SKM-1 (cell line): ENCODE results near the gene ZFYVE19.

Experiments
- DNase-seq: peaks from one replicate; lab custom pipeline; 2025; ENCODE audit not compliant: unreplicated experiment; lab: John Stamatoyannopoulos, UW

The ZFYVE19 gene, protein sequence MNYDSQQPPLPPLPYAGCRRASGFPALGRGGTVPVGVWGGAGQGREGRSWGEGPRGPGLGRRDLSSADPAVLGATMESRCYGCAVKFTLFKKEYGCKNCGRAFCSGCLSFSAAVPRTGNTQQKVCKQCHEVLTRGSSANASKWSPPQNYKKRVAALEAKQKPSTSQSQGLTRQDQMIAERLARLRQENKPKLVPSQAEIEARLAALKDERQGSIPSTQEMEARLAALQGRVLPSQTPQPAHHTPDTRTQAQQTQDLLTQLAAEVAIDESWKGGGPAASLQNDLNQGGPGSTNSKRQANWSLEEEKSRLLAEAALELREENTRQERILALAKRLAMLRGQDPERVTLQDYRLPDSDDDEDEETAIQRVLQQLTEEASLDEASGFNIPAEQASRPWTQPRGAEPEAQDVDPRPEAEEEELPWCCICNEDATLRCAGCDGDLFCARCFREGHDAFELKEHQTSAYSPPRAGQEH

DNA sequence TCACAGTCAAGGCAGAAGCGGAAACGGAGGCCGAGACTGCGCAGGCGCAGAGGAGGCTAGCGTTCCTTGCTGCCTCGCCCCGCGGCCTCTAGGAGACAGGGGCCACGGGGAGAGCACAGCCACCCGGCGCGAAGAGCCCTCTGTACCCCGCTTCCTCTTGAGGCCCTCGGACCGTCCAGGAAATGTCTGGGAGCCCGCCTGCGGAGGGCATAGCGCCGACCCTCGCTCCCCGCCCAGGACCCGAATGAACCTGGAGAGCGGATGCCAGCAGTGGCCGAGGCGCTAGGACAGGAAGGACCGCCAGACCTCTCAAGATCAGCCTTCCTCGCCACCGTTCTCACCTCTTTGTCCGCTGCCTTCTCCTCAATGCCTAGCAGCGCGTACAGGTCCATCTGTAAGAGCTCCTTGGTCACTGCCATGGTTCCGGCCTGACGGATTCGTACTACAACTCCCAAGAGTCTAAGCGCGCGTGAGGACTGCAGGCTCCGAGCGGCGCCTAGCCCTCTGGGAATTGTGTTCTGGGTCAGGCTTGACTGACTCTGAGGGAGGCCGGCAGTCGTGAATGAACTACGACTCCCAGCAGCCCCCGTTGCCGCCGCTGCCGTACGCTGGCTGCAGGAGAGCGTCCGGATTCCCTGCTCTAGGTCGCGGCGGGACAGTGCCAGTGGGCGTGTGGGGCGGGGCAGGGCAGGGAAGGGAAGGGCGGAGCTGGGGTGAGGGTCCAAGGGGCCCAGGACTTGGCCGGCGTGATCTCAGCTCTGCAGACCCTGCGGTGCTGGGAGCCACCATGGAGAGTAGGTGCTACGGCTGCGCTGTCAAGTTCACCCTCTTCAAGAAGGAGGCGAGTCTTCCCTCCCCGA is at the start of gene ZFYVE19, which contains the start of gene DNAJC17:
Gene ZFYVE19, plus strand, starts transcription at position 62 of the 860 bp plus-strand sequence. Its CDS starts 501 bp downstream, at position 563.
Gene DNAJC17, minus strand, starts transcription at position 446 of the 860 bp plus-strand sequence. Its CDS starts 27 bp downstream, at position 419.
- peak; percentile 98 for DNase-seq

DNA sequence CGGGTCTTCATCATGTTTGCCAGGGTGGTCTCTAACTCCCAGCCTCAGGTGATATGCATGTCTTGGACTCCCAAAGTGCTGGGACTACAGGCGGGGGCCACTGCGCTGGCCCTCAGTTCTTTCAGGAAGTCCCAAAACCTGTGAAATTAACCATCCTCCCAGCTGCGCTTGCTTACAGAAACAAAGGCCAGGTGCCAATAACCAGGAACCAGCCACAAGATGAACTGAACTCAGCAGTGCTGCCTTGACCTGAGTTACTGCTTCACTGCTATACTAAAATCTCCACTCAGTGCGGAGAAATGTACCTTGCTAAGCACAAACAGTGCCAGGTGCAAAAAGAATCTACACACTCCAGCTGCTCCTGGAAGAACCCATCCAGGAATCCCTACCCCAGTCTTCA is 46.9 kb upstream of the ZFYVE19 start:
- no peak for DNase-seq

GRCh38 chr15:40762919-40763800 is 43.7 kb upstream of the ZFYVE19 start:
- no peak for DNase-seq

GRCh38 chr15:40763801-40764628 is 42.9 kb upstream of the ZFYVE19 start, which contains the start of gene GCHFR:
Gene GCHFR, plus strand, starts transcription at chr15:40764068. Its CDS starts 113 bp downstream, at chr15:40764181.
- DNase-seq, result no peak

GRCh38 chr15:40764629-40765103 is 42.2 kb upstream of the ZFYVE19 start:
- no peak for DNase-seq

DNA sequence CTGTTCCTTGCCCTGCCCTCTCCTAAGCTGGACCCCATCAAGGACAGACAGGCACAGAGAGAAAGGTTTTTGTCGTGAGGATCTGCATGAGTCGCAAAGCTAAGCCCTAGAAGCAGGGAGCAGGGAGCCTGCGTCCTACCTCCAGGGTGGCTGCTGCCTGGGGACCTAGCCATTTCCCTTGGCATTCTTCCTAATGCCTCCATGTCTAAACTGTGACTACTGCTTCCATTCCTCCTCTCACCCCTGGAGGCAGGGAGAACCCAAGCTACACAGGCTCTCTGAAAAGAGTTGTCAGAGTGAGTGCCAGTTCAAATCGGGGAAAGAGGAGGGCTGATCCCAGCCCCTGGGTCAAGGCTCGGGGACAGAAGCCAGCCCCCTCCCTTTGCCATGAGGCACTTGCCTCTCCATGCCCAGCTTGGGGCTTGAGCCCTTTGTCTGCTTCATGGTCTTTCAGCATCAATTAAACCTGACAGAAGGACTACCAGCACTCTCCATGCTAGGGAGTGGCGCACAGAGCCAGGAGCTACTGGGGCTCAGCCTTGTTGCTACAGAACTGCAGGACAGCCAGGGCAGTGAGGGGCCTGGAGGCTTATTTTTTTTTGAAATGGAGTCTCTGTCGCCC is 40.6 kb upstream of the ZFYVE19 start:
- no peak for DNase-seq

GRCh38 chr15:40766906-40767837 is 39.7 kb upstream of the ZFYVE19 start:
- no peak for DNase-seq

DNA sequence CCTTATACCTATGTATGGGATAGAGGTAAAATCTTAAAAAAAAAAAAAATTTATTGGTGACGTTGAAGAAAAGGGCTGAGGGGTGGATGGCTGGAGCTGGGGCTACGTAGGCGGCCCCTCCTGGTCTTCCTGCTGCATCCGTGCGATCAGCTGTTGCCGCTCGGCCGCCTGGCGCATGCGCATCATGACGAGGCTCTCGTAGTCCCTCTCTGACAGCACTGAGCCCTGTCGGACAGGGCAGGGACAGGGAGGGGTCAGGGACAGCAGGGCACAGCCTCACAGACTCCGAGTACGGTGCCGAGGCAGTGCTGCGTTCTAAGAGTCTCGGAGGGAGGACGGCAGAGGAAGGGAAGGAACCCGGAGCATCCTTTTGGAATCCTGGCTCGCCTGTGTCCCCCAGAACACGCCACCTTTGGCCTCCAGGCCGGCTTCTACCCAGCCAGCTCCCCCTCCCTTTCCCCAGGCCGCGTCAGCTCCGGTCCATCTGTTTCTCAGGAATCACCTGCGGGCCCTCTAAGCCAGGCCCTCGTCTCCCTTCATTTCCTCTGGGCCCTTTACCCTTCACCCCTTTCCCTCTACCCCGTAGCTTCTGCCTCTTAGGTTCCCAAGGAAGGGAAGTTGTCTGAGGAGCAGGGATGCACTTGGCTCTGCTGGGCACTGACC is 38.9 kb upstream of the ZFYVE19 start:
- no peak for DNase-seq

- no peak for DNase-seq
These were observed 38.2 kb upstream of the ZFYVE19 start for GRCh38 chr15:40768521-40769273.

GRCh38 chr15:40769274-40770146 is 37.4 kb upstream of the ZFYVE19 start, which contains the start of gene C15orf62:
Gene C15orf62, plus strand, starts transcription at chr15:40769980. Its CDS starts 516 bp downstream, at chr15:40770496.
- DNase-seq, result no peak

GRCh38 chr15:40770147-40770721 is 36.7 kb upstream of the ZFYVE19 start:
- no peak for DNase-seq

DNA sequence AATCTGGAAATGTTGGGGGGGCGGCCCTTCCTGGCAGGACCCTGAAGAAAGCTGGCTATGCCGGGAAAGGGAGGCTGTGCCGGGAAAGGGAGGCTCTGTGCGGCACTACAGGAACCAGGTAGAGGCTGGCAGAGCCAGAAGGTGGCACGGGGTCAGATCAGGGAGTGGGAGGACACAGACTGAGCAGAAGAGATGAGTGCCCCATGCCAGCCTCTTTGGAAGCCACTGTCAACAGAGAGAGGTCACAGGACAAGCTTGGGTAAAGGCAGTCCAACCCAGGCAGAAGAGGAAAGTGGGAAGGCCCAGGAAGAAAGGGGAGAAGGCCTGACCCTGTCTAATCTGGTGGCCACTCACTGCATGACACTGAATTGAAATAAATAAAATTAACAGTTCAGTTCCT is 35.6 kb upstream of the ZFYVE19 start:
- no peak for DNase-seq

DNA sequence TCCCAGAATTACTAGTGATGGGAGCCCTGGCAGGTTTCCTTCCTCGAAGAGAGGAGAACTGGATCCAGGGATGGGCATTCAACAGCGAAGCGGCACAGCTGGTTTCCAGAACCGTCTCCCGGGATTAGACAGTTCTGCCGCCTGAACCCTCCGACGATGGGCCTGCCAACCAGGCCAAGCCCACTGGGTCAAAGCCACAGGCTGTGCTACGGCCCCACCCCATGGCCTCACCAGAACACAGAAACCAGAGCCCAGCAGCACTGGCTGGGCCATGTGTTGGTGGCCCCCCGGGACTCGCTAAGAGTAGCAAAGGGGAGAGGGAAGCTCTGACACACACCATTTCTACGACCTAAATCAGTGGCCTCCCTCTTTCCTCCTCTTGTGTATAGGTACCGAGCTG is 34.9 kb upstream of the ZFYVE19 start:
- no peak for DNase-seq

DNA sequence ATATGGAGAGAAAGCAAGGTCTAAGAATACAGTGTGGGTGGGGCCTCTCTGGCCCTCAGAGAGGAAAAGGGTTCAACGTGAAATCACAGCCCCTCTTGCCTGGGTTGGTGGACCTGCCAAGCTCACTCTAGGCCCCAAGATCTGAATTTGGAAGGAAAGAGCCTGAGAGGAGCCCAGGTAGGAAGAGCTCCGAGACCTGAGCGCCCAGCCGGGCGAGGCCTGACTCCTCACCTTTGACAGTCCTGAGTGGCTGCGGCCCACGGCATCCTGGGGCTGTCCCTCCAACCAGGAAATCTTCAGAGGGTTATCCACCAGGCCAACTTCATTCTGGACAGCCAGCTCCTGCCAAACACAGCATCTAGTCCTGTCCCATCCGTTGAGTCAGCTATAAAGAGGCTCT is 33.4 kb upstream of the ZFYVE19 start:
- DNase-seq, result no peak

DNA sequence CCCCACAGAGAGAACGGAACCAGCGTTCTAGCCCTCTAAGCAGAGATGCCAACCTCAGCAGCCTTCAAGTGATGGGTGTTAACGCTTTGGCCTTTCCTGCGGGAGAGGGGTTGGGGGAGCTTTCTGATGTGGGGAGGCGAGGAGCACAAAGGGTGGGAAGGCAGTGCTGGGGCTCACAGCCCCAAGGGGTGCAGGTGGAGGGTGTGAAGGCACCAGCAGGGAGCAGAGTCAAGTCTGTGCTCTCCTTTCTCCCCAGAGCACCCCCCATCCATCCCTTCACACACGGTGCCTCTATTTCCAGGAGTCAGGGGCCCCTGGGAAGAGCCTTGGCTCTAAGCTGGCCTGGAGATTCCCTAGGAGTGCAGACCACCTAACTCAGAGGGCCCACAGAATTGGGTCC is 33.0 kb upstream of the ZFYVE19 start:
- no peak for DNase-seq
